NCI-H2227 treated with DMSO at 0.1 percent for 48 hours (cell line): ENCODE measurements around the gene RBPMS2.
A peak's percentile ranks its signal among the peaks of the same experiment; 100 is the strongest.

Experiments
- DNase-seq: peaks from one replicate; lab custom pipeline; 2025; lab: John Stamatoyannopoulos, UW

The RBPMS2 gene

GRCh38 chr15:64691896-64692565 lies 83.4 kb downstream of the RBPMS2 start:
- DNase-seq: no peak

GRCh38 chr15:64690578-64691296 lies 84.7 kb downstream of the RBPMS2 start:
- DNase-seq: no peak

- peak; percentile 22 for DNase-seq
Observed at GRCh38 chr15:64690008-64690407, 85.4 kb downstream of the RBPMS2 start.
